IPS-18a (cell line): ENCODE results near the gene BMPER.

Experiments used
- H3K27ac ChIP-seq: one replicate; pipeline ENCODE4 v1.5.1; 2013; ENCODE audit warnings: low read length
- H3K27me3 ChIP-seq: one replicate; pipeline ENCODE4 v1.6.1; 2013; ENCODE audit warnings: mild to moderate bottlenecking, low read length; ENCODE audit not compliant: control insufficient read depth, insufficient read depth
- H3K36me3 ChIP-seq: one replicate; pipeline ENCODE4 v1.6.1; 2013; ENCODE audit warnings: low read depth, low read length; ENCODE audit not compliant: control insufficient read depth
- H3K4me1 ChIP-seq: one replicate; pipeline ENCODE4 v1.6.1; 2013; ENCODE audit warnings: low read depth, low read length; ENCODE audit not compliant: control insufficient read depth
- H3K4me3 ChIP-seq: one replicate; pipeline ENCODE4 v1.5.1; 2013; ENCODE audit warnings: low read length
- H3K9ac ChIP-seq: one replicate; pipeline ENCODE4 v1.6.1; 2013; ENCODE audit warnings: mild to moderate bottlenecking, low read length, moderate library complexity
- H3K9me3 ChIP-seq: one replicate; pipeline ENCODE4 v1.6.1; 2013; ENCODE audit warnings: low read depth, low read length; ENCODE audit not compliant: control insufficient read depth

BMPER gene

GRCh38 chr7:34187798-34188307, 282.5 kb downstream of the BMPER start:
- no peaks in the 10 kb centered on the region for H3K9me3 ChIP-seq
- H3K9ac ChIP-seq = no peak overlapping the region
- no peak overlapping the region for H3K4me3 ChIP-seq
- no peaks in the 10 kb centered on the region for H3K36me3 ChIP-seq
- H3K4me1 ChIP-seq = no peaks in the 10 kb centered on the region
- H3K27ac ChIP-seq = no peak overlapping the region
- H3K27me3 ChIP-seq = no peaks in the 10 kb centered on the region

- no peaks in the 10 kb centered on the region for H3K4me1 ChIP-seq
- H3K4me3 ChIP-seq = no peak overlapping the region
These were observed 283.7 kb downstream of the BMPER start for GRCh38 chr7:34189031-34189430.

GRCh38 chr7:34190299-34190698, 285.0 kb downstream of the BMPER start:
- Histone ChIP-seq H3K4me1 (no peaks in the 10 kb centered on the region), H3K4me3 (no peak overlapping the region), H3K36me3 (no peaks in the 10 kb centered on the region), H3K9me3 (no peaks in the 10 kb centered on the region), H3K9ac (no peak overlapping the region), H3K27ac (no peak overlapping the region), H3K27me3 (no peaks in the 10 kb centered on the region)

More at GRCh38 chr7:34189031-34189430, 283.7 kb downstream of the BMPER start:
- Histone ChIP-seq H3K9me3 (no peaks in the 10 kb centered on the region), H3K36me3 (no peaks in the 10 kb centered on the region), H3K27ac (no peak overlapping the region), H3K27me3 (no peaks in the 10 kb centered on the region), H3K9ac (no peak overlapping the region)

- H3K27ac ChIP-seq = no peak overlapping the region
- H3K36me3 ChIP-seq = no peaks in the 10 kb centered on the region
- no peak overlapping the region for H3K9ac ChIP-seq
- H3K9me3 ChIP-seq = no peaks in the 10 kb centered on the region
- H3K27me3 ChIP-seq = no peaks in the 10 kb centered on the region
- H3K4me3 ChIP-seq = no peak overlapping the region
- H3K4me1 ChIP-seq = no peaks in the 10 kb centered on the region
These were observed 285.8 kb downstream of the BMPER start for GRCh38 chr7:34191162-34191561.

GRCh38 chr7:34191771-34192479, 286.6 kb downstream of the BMPER start:
- H3K27me3 ChIP-seq = no peaks in the 10 kb centered on the region
- H3K4me3 ChIP-seq = no peak overlapping the region
- no peak overlapping the region for H3K27ac ChIP-seq
- H3K36me3 ChIP-seq = no peaks in the 10 kb centered on the region
- H3K4me1 ChIP-seq = no peaks in the 10 kb centered on the region
- H3K9me3 ChIP-seq = no peaks in the 10 kb centered on the region
- H3K9ac ChIP-seq = no peak overlapping the region

GRCh38 chr7:34192906-34193305, 287.6 kb downstream of the BMPER start:
- Histone ChIP-seq H3K27ac (no peak overlapping the region), H3K36me3 (no peaks in the 10 kb centered on the region), H3K27me3 (no peaks in the 10 kb centered on the region)

GRCh38 chr7:34198231-34198641, 292.9 kb downstream of the BMPER start:
- no peaks in the 10 kb centered on the region for H3K36me3 ChIP-seq
- H3K4me1 ChIP-seq = no peaks in the 10 kb centered on the region
- no peaks in the 10 kb centered on the region for H3K27me3 ChIP-seq
- H3K4me3 ChIP-seq = no peak overlapping the region
- no peak overlapping the region for H3K27ac ChIP-seq
- no peak overlapping the region for H3K9ac ChIP-seq
- no peaks in the 10 kb centered on the region for H3K9me3 ChIP-seq

More at GRCh38 chr7:34192906-34193305, 287.6 kb downstream of the BMPER start:
- H3K9me3 ChIP-seq = no peaks in the 10 kb centered on the region
- H3K4me3 ChIP-seq = no peak overlapping the region
- no peak overlapping the region for H3K9ac ChIP-seq
- no peaks in the 10 kb centered on the region for H3K4me1 ChIP-seq
